HG02852 (cell line): Measurements from ENCODE around the gene OVCH1.
"Not testable (repeated sequence)": the region's sequence is repeated elsewhere in the genome, so short reads cannot be mapped to it uniquely, and the experiment has no call there.

Experiments
- ATAC-seq: cut with Tn5 transposase; IDR thresholded peaks from one replicate; pipeline ENCODE4 v1.9.1; 2021; ENCODE audit warnings: mild to moderate bottlenecking, moderate library complexity; ENCODE audit not compliant: unreplicated experiment

The OVCH1 gene

DNA sequence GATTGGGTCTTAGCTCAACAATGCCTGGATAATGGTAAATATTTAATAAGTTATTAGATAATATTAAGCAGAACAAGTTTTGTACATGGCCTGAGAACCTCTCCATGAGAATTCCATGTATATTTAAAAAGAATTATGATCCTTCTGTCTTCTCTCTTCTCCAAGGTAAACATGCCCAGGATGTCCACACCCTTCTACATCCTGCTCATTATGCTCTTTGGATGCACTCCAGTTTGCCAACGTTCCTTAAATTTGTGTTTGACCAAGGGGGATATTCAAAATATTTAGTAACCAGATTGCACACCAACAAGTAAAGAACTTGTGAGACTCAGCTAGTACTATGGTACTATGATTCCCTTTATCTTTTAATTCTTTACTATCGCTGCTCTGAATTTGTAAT, 71.8 kb downstream of the OVCH1 start:
- no peak for ATAC-seq

DNA sequence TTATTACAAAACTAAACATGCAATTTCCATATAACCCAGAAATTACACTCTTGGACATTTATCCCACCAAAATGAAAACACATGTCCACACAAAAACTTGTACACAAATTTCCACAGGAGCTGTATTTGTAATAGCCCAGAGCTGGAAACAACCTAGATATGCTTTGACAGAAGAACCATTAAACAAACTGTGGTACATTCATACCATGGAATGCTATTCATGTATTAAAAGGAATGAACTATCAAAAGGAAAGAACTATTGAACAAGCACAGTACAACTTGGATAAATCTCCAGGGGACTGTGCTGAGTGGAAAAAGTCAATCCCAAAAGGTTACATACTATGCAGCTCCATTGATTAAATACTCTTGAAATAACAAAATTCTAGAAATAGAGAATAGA, 80.7 kb downstream of the OVCH1 start:
- no peak for ATAC-seq

DNA sequence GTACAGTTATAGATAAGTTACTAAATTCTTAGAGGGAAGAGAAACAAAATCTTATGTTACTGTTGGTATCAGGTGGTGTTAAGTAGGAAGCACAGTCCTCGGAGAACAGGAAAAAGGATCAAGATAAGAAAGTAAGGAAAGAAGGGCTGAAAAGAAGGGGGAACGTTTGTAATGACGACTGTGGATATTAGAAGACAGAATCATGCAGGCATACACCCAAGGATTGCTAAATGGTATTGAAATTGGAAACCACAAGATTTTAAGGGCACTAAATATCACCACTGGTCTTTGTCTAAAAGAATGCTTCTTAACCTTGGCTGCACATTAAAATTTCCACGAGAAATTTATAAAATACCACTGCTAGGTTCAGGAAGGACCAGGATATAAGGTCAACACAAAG, 82.4 kb downstream of the OVCH1 start:
- no peak for ATAC-seq

DNA sequence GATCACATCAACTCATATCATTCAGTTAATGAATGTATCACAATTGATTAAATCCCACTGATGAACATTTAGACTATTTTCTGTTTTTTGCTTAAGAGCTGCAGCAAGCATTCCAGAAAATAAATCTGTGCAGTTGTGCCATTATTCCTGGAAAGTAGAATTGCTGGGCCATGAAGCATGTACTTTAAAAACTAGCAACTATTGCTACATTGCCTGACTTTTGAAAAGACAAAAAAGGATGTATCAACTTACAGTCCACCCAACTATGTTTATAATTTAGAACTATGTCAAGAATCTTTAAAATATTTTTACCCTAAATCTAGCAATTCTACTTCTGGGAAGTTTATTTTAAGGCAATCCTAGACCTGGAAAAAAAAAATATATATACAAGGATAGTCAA, 83.1 kb downstream of the OVCH1 start:
- ATAC-seq: no peak

DNA sequence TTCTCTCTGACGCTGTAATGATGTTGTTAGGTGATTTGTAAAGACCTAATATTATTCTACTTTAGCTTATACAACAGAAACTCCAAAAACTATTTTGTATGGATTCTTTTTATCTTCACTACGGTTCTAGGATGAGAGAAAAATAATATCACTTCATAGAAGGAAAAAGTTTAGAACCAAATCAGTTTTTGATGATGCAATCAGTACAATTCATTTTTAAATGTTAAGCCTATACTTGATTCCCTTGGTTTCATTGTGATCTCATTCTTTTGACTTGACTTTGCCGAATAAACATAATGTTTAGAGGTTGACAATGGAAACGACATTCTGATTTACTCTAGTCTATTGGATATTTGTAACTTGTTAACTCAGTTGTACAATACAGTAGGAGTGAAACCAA, 91.9 kb downstream of the OVCH1 start:
- ATAC-seq: no peak

GRCh38 chr12:29403991-29404390, 93.5 kb downstream of the OVCH1 start:
- ATAC-seq: no peak

GRCh38 chr12:29402437-29402836, 95.0 kb downstream of the OVCH1 start:
- no peak for ATAC-seq

DNA sequence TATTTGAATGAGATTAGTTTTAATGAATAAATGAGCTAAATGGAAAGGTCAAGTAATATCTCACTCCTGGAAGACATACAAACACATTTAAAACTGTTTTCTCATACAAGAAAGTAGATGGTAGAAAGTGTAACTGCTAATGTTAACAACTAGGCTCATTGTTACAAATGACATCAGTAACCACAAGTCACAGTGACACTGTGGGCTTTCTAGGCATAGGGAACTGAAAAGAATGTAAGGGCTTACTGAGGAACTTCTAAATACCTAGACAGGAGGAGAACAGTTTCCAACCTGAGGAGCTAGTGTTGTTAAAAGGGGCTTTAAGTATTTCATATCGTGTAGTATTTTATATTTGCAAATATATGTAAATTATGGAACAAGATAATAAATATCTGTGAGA, 99.0 kb downstream of the OVCH1 start:
- ATAC-seq: peak; percentile 52

- no peak for ATAC-seq
Observed at GRCh38 chr12:29396774-29397173, 100.7 kb downstream of the OVCH1 start.

DNA sequence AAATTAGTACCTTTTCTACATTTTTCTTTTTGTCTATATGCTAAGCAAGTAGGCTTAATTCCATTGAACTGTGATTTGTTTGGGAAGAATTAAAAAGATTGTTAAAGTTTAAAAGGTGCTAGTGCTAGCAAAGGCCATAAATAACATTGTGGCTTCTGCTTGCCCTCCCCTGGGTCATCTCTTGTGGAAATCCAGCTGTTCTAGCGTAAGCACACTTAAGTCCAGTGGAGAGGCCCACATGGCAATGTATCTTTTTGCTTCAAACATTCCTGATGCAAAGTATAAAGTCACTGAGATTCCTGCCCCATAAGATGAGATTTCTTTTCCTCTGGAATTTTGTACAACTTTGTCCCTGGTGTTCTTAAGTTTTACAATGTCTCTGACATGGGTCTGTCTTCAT, 102.1 kb downstream of the OVCH1 start:
- ATAC-seq: no peak

GRCh38 chr12:29390419-29390818, 107.1 kb downstream of the OVCH1 start:
- ATAC-seq: not testable (repeated sequence)

DNA sequence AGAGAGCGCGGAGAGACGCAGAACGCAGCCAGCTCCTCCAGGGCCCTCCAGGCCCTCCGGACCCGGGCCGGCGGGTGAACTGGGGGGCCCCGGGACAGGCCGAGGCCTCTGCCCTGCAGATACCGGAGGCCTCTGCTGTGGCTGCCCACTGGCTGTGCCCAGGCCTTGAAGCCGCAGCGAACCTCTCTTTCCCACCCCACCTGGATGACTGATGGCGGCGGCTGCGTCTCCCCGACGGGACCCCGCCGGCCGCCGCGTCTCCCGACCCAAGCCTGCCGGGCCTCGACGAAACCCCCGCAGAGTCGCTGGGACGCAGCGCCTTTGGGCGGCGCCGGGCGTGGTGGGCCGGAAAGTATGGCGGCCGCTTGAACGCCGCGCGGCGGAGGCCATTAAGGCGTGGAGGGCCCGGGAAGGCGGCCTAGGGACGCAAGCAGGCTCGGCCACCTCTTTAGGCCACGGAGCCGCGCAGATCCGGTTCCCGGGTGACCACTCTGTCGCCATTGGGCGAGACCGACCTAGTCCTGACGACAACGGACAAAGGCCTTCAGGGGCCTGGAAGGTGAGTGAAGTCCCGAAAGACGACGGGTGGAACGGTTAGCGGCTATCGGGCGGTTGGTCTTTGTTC, 108.1 kb downstream of the OVCH1 start:
- no peak for ATAC-seq

GRCh38 chr12:29386084-29386680, 111.3 kb downstream of the OVCH1 start:
- not testable (repeated sequence) for ATAC-seq

GRCh38 chr12:29385194-29385593, 112.3 kb downstream of the OVCH1 start:
- not testable (repeated sequence) for ATAC-seq

DNA sequence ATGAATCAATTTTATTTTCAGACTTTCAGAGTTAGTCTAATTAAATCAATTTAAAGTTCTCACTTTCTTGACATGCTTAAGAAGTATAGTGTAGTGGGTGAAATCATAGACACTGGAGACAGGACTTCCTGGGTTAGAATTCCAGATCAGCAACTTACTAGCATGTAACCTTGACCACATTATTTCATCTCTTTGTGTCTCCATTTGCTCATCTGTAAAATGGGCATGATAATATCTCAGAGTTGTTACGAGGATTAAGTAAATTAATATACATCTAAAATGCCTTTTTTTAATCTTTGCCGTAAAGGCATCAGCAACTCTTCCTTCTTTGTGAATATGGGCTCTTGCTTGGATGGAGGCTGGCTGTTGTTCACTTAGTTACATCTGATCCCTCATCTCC, 115.2 kb downstream of the OVCH1 start:
- no peak for ATAC-seq

- peak; percentile 94 for ATAC-seq
Observed at GRCh38 chr12:29380536-29381523, 116.7 kb downstream of the OVCH1 start, which contains the start of gene ERGIC2. Gene ERGIC2 (minus strand): TSS chr12:29381172. CDS start chr12:29371633, 9,539 bp downstream.
